HG03064 (cell line): ENCODE data around the gene SCN3A.

Source experiments
- ATAC-seq: cut with Tn5 transposase; IDR thresholded peaks from one replicate; pipeline ENCODE4 v1.9.1; 2021; ENCODE audit warnings: low read depth; ENCODE audit not compliant: unreplicated experiment

Gene SCN3A

DNA sequence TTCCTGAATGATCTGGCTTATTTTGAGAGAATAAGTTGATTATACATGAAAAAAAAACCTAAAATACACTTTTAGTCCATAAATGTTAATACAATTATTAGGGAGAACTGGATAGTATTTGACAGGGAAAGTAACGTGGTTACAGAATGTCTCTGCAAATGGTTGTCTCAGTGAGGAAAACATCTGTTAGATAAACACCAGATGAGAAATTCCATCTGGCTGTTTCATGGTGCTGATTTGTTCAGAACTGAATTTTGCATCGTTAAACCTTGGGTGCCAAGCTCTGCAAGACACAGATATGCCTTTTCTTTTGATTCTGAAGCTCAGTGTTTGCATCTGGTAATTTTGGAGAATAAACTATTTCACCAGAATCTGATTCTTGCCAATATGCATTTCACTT is 90.4 kb downstream of the SCN3A start:
- no peak for ATAC-seq

DNA sequence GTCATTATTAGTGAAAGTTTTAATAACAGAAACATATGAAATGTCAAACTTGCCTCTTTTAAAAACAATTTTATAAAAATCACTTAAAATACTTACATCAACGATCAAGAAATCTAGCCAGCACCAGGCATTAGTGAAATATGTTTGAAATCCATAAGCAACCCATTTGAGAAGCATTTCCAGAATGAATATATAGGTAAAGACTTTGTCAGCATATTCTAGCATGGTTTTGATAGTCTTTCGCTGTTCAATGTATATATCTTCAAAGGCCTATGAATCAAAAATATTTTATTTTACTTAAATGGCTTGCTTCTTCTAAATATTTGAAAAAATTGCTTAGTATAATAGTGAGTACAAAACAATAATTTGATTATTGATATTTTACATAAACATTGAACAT is 91.1 kb downstream of the SCN3A start:
- no peak for ATAC-seq

DNA sequence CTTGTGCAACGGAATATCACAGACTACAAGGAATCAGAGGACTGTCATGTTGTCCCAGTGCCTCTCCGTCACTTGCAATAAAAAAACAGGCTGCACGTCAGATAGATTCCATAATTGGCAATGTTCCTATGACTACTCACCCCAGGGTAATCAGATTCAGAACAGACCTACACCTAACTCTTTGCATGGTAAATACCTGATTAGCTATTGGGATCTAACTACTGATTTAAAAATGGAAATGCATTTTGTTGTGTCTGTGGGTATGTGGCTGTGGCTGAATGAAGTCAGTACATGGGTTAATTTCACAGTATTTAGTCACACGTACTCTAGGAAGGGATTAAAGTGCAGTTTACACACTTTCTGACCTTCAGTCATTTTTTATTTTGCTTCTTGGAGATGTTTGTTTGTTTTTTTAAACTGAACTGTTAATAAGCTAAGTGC is 91.7 kb downstream of the SCN3A start:
- no peak for ATAC-seq

DNA sequence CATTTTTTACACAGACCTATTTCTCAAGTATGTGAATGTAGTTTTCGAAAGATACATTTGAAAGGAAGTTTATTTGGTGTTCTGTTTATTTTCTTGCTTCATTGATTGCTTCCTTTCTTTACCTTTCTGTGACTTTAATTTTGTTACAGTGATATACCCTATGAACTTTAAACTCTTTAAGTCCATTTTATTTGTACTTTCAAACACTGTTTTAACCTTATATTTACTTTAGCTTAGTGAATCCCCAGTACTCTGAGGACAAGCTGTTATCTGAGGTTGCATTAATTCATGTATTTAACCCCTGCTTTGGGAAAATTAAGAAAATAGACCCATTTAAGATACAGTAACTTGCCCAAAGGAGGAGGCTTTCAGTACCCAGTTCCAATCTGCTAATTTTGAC is 93.5 kb downstream of the SCN3A start:
- ATAC-seq = no peak

DNA sequence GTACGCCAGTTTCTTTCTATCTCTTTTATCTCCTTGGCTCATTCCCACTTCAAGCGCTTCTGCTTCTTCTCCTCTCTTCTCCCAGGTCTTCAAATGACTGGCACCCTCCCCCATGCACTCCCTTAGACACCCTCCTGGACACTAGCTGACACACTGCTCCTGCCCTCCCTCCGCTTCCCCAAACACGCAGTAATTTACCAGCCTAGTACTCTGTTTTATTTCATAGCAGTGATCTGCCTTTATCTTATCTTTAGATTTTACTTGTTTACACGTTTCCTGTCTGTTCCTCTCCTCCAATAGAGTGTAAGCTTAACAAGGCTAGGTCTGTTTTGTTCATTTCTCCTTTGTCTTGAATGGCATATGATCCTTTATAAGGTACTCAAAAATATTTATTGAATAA is 93.9 kb downstream of the SCN3A start:
- no peak for ATAC-seq

DNA sequence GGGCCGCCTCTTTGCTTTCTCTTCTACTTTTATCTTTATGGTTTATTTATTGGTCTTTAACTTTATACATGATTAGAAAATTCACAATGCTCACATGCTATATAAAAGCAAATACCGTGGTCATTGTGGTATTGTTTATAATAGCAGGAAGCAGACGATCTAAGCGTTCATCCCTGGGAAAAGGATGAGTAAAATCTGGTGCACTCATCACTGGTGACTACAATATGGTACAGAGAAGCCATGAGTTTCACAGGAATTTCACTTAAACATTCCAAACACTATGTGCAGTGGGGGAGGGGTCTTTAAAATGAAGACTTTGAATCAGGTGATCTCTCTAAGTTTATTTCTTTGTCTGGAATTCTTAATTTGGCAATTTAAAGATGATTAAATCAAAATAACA is 97.9 kb downstream of the SCN3A start:
- ATAC-seq = no peak

DNA sequence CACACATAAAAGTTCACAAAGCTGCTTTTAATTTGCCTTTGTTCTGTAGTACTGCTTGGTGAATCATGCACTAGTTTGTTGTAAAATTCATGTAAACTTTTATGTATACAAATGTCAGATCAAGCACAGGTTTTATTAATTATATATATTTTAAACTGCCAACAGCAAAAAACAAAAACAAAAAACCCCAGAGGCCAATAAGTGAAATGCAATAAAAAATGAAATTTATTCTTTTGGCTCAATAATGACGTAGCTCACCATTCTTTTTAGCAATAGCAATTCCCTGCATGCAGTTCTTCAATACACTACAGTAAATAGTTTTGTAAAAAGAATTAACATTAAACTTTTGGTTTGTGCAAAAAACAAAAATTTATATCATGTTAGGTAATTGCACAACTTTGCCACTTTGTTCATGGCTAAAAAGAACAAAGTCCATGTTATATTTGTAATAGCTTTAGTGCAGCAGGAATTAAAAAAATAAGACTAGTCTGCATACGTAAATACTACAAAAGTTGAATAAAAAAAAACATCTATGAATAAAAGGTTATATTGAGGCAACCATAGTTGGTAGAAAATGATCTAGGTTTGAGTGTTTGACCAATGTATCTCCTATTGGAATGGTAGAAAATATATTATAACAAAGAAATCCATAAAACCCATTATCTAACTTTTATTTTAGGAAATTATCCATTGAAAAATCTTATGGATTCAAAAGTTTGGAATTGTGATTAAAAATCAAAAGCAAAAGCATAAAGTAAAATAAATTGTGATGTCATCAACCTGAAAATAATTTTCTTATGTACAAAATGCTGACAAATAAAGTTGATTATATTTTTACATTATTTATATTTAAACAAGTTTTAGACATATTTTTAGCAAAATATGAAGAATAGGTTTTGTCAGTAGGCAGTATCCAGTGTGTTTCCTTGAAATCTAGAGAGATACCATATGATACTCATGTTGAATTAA is 115.6 kb downstream of the SCN3A start:
- ATAC-seq = no peak

DNA sequence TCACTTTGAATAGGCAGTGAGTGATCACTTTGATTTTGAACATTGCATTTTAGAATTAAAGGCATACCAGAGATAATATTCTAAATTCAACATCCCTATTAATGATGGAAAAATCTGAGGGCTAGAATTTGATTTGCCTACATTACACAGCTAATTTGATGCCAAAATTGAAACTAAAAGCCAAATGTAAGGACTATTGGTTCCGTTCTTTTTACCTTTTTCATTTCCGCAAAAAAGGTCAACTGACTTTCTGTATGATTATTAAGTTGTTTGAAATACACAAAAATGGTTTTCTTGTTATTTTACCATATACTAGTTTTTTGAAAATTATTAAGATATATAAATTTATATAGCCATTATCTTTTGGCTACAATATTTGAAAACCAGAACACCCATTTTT is 117.5 kb downstream of the SCN3A start:
- no peak for ATAC-seq

DNA sequence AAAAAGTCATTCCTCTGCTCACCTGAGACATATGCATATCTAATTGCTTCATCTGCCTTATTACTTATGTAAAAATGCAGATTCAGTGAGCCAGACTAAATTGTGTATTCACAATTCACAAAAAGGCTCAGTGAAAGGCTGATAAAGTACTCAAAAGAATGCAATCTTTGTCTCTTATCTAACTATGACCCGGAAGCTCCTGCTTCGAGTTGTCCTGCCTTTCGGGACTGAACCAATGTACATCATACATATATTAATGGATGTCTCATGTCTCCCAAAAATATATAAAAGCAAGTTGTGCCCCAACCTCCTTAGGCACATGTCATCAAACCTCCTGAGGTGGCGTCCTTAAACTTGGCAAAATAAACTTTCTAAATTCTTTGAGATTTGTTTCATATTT is 120.5 kb downstream of the SCN3A start:
- ATAC-seq = no peak

DNA sequence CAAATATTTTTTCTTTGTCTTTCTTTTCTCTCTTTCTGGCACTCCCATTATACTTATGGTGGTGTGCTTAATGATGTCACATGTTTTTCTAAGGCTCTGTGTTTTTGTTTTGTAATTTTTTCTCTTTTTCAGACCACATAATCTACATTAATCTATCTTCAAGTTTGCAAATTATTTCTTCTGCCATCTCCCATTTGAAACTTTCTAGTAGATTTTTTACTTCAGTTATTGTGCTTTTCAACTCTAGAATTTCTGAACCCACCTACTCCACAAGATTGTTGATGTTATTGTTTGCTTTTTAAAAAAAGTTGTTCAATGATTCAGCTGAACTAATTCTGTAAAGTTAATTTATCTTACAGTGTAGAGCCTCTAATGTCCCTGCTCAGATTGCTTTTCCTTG is 121.4 kb downstream of the SCN3A start:
- ATAC-seq = no peak

DNA sequence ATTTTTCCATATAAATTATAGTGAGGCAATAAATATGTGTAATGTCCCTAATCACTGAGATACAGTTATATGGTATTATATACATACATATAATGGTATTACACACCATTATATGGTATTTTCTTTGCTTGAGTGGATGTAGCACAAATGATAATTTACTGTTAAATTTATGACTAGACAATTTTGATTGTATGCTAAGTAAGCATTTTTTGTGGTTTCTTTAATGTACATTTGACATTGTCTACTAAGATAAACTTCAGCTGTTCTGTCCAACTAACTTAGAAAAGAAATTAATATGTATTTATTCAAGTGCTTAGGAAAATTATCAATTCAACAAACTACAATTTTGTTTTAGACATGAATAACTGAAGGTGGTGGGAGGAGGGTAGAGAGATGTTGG is 122.6 kb downstream of the SCN3A start:
- no peak for ATAC-seq

DNA sequence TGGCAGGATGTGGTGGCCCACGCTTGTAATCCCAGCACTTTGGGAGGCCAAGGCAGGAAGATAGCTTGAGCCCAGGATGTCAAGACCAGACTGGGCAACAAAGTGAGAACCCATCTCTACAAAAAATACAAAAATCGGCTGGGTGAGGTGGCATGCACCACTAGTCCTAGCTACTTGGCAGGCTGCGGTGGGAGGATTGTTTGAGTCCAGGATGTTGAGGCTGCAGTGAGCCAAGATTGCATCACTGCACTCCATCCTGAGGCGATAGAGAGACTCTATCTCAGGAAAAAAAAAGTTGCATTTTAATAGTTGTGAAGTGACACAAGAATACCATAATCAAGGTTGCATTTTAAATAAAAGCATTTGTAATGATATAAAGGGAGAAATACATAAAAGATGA is 124.4 kb downstream of the SCN3A start:
- ATAC-seq = no peak

DNA sequence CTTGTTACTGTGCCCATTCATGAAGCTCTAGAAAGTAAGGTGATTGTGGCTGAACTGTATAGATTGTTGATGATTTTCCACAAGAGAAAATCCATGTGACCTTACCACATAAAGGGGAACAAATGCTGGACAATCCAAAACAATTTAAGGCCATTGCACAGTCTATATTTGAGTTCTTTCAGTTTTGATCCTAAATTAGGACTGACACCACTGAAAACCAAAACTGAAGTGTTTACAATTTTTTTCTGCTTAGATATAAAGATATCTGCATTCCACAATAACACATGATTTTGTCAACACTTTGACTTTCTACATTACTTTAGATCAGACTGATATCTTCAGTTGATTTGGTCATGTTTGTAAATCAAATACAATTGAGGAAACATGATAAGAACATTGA is 124.9 kb downstream of the SCN3A start:
- no peak for ATAC-seq

DNA sequence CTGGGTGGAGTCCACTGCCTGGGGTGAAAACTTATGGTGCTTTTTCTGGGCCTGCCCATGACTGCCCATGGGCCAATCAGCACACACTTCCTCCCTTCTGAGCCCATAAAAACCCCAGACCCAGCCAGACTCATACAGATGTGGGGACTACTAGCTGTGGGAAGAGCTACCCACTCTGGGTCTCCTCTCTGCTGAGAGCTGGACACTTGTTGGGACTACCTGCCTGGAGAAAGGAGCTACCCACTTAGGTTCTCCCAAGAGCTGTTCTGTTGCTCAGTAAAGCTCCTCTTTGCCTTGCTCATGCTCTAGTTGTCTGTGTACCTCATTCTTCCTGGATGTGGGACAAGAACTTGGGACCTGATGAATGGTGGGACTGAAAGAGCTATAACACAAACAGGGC is 129.0 kb downstream of the SCN3A start:
- ATAC-seq = no peak

DNA sequence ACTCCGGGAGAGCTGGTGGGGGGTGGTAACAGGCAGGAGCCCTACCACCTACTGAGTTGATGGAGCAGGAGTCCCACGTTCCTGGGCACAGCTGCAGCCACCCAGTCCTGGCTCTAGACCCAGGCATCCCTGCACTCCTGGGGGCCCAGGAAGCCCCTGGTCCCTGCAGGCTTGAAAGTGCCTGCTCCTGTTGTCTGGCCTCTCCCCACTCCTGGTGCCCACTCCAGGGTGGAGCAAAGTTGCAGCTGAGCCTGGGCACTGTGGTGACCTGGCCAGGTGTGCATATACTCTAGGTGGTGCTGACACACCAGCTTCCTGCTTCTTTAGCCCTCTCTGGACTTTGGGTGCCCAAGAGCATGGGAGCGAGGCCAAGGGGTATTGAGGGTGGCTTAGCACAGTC is 129.5 kb downstream of the SCN3A start:
- no peak for ATAC-seq

DNA sequence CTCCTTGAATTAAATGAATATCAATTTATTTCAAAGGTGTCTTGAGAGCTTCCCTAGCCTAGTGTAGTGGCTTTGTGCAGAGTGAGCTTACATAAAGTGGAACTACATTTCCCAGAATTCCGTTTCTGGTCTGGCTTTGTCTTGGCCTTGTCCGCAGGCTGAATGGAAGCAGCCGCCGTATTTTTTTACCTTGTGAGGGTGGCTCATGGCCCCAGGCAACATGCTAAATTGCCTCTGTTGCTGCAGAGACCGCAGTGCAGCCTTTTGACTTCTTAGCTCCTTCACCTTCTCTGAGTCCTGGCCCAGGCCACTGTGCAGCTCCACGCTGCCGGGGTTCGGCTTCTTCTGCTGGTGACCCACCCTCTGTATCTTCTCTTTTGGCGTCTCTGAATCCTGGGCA is 133.8 kb downstream of the SCN3A start:
- no peak for ATAC-seq

DNA sequence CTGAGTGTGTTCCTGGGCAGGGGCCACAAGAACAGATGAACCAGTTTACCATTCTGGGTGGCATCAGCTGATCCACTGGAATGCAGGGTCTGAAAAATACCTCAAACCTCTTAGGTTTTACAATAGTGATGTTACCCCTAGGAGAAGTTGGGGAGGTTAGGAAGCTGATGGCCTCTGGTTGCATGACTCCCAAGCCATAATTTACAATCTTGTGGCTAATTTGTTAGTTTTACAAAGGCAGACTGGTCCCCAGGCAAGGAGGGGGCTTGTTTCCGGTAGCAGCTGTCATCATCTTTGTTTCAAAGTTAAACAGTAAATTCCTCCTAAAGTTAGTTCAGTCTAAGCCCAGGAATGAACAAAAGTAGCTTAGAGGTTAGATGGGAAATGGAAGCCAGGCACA is 134.7 kb downstream of the SCN3A start:
- ATAC-seq = no peak

DNA sequence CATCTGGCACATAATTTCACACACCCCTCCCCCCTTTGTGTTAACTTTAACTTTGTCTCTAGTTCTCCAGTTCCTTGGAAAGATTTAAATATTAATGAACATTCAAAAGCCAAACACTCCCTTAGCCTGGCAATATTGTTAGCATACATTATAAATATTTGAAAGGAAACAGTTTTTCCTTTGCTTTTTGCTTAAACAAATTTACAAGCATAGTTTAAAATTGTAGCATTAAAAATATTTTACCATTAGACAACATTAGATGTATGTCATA is 135.4 kb downstream of the SCN3A start:
- no peak for ATAC-seq

DNA sequence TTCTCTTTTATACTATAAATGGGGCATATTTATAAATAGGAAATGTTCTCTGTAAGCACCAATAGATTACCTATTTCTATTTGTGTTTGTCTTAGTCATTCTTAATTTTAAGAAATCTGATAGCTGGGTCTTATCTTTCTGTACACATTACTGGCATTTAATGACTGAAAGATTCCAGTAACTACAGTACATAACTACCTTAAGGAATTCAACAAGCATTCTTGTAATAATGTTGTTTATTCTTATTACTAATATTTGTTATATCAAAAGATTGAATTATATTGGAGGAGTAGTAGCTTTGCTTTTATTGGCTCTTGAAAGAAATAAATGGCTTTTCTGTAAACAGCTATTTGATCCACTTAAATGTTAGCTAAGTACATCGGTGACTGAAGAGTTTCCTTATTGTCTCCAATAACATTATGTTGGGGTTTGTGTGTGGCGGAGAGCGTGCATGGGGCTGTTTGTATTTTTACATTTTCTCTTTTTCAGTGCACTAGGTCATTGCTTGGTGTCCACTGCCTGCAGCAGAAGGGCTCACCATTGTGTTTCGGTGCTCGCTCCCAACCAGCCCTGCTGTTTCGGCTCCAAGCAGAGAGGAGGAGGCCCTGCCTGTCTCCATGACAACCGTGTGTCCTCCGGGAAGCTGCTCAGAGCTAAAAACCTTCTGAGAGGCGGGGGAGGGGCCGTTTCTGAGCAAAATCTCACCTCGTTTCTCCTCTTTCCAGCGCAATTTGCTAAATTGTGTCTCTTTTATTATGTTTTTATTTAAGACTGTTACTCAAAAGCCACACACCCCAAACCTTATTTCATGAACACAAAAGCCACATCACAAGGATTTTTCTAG is 136.0 kb downstream of the SCN3A start:
- ATAC-seq = no peak

DNA sequence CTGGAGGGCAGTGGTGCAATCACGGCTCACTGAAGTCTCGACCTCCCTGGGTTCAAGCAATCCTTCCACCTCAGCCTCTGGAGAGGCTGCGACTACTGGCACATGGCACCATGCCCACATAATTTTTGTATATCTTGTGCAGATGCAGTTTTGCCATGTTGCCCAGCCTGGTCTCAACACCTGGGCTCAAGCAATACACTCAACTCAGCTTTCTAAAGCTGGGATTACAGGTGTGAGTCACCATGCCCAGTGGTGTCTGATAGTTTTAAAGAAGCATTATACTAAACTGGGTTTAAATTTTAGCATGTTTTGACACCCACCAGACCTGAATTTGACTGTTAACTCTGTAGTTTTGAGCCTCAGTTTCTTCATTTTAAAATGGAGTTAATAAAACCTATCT is 139.1 kb downstream of the SCN3A start:
- no peak for ATAC-seq

DNA sequence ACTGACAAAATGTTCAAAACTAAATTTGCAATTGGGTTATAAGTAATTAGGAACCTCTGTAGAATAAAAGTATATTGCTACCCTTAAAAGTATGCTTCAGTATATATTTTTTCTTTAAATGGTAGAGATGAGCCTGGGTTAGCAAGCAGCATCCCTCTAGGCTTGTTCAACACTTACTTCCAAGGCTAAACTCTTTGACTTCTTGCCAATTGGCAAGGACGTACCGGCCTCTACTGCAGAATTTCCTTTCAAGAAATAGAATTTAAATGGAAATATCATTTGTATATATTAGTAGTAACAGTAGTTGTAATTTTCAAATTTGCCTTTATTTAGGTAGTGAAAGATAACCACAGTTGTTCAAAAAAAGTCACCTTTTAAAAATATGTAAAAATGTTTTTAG is 143.4 kb downstream of the SCN3A start:
- ATAC-seq = no peak
